Activated T-helper 1 cell treated with anti-CD3 and anti-CD28 coated beads, Interleukin-12 subunit alpha, Interleukin-12 subunit beta, Interleukin-2, Interleukin-4 antibody, amounts not matched to agents 30 ng/mL and 10 ng/mL and 1 ng/mL, durations not matched to agents 14 hours and 24 hours and 36 hours (primary cell): ENCODE results near the gene ERAS. TPM values are rescaled to one million over a fixed set of nuclear protein-coding genes. Genes with fewer than 3 reads are reported as not detected.

Experiments
- DNase-seq: peaks from one replicate; pipeline ENCODE4 v3.0.0; 2021; ENCODE audit warnings: low spot score
- H3K27ac Mint-ChIP-seq: one replicate; pipeline ENCODE4 v1.8.0; 2021; ENCODE audit warnings: mild to moderate bottlenecking, mixed read lengths
- H3K27me3 Mint-ChIP-seq: one replicate; pipeline ENCODE4 v1.8.0; 2022; ENCODE audit warnings: mild to moderate bottlenecking, moderate library complexity, mixed read lengths; ENCODE audit not compliant: insufficient read depth
- H3K36me3 Mint-ChIP-seq: one replicate; pipeline ENCODE4 v1.8.0; 2021; ENCODE audit warnings: low read depth, mixed read lengths
- H3K4me1 Mint-ChIP-seq: one replicate; pipeline ENCODE4 v1.8.0; 2021; ENCODE audit warnings: low read depth, mixed read lengths
- H3K4me3 Mint-ChIP-seq: one replicate; pipeline ENCODE4 v1.8.0; 2021; ENCODE audit warnings: mild to moderate bottlenecking, moderate library complexity, mixed read lengths
- H3K9me3 Mint-ChIP-seq: one replicate; pipeline ENCODE4 v1.8.0; 2021; ENCODE audit warnings: mixed read lengths
- intact Hi-C: fragments of 100-400 bp; cut with micrococcal nuclease; formaldehyde crosslinking; loops from one replicate; pipeline ENCODE4 v1.15.1; 2024
- total RNA-seq: library from RNA; stranded (reverse); gene quantifications from 2 replicates; pipeline ENCODE4 v1.2.3, GENCODE V29; 2022

Gene ERAS
- total RNA-seq, 1 donor from 2014 or later = not detected

- Mint-ChIP-seq H3K36me3 (no peaks in the 10 kb centered on the region), H3K27me3 (peaks cover 10% of the 10 kb centered on the region), H3K4me3 (no peak overlapping the region), H3K4me1 (no peaks in the 10 kb centered on the region), H3K9me3 (no peaks in the 10 kb centered on the region), H3K27ac (no peak overlapping the region)
- intact Hi-C loops = no loop called here
- no peak for DNase-seq
Measured at GRCh38 chrX:48789366-48790220, 36.7 kb upstream of the ERAS start.

GRCh38 chrX:48790477-48790876 lies 35.8 kb upstream of the ERAS start:
- Mint-ChIP-seq H3K4me1 (no peaks in the 10 kb centered on the region), H3K27me3 (peaks cover 10% of the 10 kb centered on the region), H3K4me3 (no peak overlapping the region), H3K27ac (no peak overlapping the region), H3K9me3 (no peaks in the 10 kb centered on the region), H3K36me3 (no peaks in the 10 kb centered on the region)
- intact Hi-C loops = no loop called here
- no peak for DNase-seq

GRCh38 chrX:48791063-48791820 lies 35.1 kb upstream of the ERAS start:
- Mint-ChIP-seq H3K27me3 (peaks cover 10% of the 10 kb centered on the region), H3K4me3 (no peak overlapping the region), H3K27ac (no peak overlapping the region), H3K9me3 (no peaks in the 10 kb centered on the region), H3K36me3 (no peaks in the 10 kb centered on the region), H3K4me1 (no peaks in the 10 kb centered on the region)
- DNase-seq = no peak
- intact Hi-C loops = no loop called here

GRCh38 chrX:48792219-48792618 lies 34.1 kb upstream of the ERAS start:
- intact Hi-C loops = no loop called here
- Mint-ChIP-seq H3K27ac (no peak overlapping the region), H3K4me1 (no peaks in the 10 kb centered on the region)

GRCh38 chrX:48793935-48794334 lies 32.4 kb upstream of the ERAS start:
- Mint-ChIP-seq H3K36me3 (no peaks in the 10 kb centered on the region), H3K27ac (no peak overlapping the region), H3K9me3 (no peaks in the 10 kb centered on the region), H3K27me3 (peaks cover 3% of the 10 kb centered on the region), H3K4me3 (no peak overlapping the region), H3K4me1 (no peaks in the 10 kb centered on the region)
- intact Hi-C loops = no loop called here
- no peak for DNase-seq

More at GRCh38 chrX:48792219-48792618, 34.1 kb upstream of the ERAS start:
- H3K9me3 Mint-ChIP-seq = no peaks in the 10 kb centered on the region
- H3K4me3 Mint-ChIP-seq = no peak overlapping the region
- no peak for DNase-seq
- no peaks in the 10 kb centered on the region for H3K36me3 Mint-ChIP-seq
- H3K27me3 Mint-ChIP-seq = peaks cover 5% of the 10 kb centered on the region

- Mint-ChIP-seq H3K27me3 (peaks cover 3% of the 10 kb centered on the region), H3K27ac (no peak overlapping the region), H3K36me3 (no peaks in the 10 kb centered on the region), H3K9me3 (no peaks in the 10 kb centered on the region), H3K4me3 (no peak overlapping the region), H3K4me1 (no peaks in the 10 kb centered on the region)
- intact Hi-C loops = no loop called here
- DNase-seq = no peak
Measured at GRCh38 chrX:48794340-48794910, 31.9 kb upstream of the ERAS start.

GRCh38 chrX:48794911-48795515 lies 31.3 kb upstream of the ERAS start:
- Mint-ChIP-seq H3K27me3 (peaks cover 3% of the 10 kb centered on the region), H3K9me3 (no peaks in the 10 kb centered on the region)

GRCh38 chrX:48798318-48798717 lies 28.0 kb upstream of the ERAS start:
- DNase-seq = no peak
- Mint-ChIP-seq H3K4me3 (no peak overlapping the region), H3K36me3 (peaks cover 4% of the 10 kb centered on the region), H3K9me3 (no peaks in the 10 kb centered on the region), H3K27me3 (no peaks in the 10 kb centered on the region), H3K27ac (no peak overlapping the region), H3K4me1 (peaks cover 13% of the 10 kb centered on the region)
- intact Hi-C loops = no loop called here

More at GRCh38 chrX:48794911-48795515, 31.3 kb upstream of the ERAS start:
- no peak for DNase-seq
- intact Hi-C loops = no loop called here
- Mint-ChIP-seq H3K36me3 (no peaks in the 10 kb centered on the region), H3K4me1 (peaks cover 1% of the 10 kb centered on the region), H3K4me3 (no peak overlapping the region), H3K27ac (no peak overlapping the region)

- no peak for DNase-seq
- H3K27me3 Mint-ChIP-seq = no peaks in the 10 kb centered on the region
- peaks cover 13% of the 10 kb centered on the region for H3K4me1 Mint-ChIP-seq
- H3K27ac Mint-ChIP-seq = peak overlapping the region; percentile 98
- no peaks in the 10 kb centered on the region for H3K9me3 Mint-ChIP-seq
- intact Hi-C loops = loop anchor here (1.0 to 10.0 kb wide), 9 partner anchors 137 to 1146 kb away; partner anchors contain the start of genes ELK1, MAGIX, TBC1D25 and TFE3
- peak overlapping the region; percentile 91 for H3K4me3 Mint-ChIP-seq
- H3K36me3 Mint-ChIP-seq = peaks cover 12% of the 10 kb centered on the region
Measured at GRCh38 chrX:48800574-48801279, 25.6 kb upstream of the ERAS start.

- intact Hi-C loops = loop anchor here (1.0 to 10.0 kb wide), 18 partner anchors 64 to 1147 kb away; partner anchors contain the start of genes EBP, ELK1, GPKOW and GRIPAP1
- Mint-ChIP-seq H3K9me3 (no peaks in the 10 kb centered on the region), H3K27me3 (no peaks in the 10 kb centered on the region), H3K4me1 (peaks cover 13% of the 10 kb centered on the region), H3K36me3 (peaks cover 12% of the 10 kb centered on the region), H3K27ac (peak within 1 kb of the TSS; percentile 98), H3K4me3 (peak within 1 kb of the TSS; percentile 91)
- DNase-seq = peak; percentile 94
Measured at GRCh38 chrX:48801280-48802088, 24.8 kb upstream of the ERAS start, which contains the start of gene HDAC6. Gene HDAC6 (plus strand): TSS chrX:48802067. CDS start chrX:48802693, 626 bp downstream.

- H3K27ac Mint-ChIP-seq = peak overlapping the region; percentile 98
Measured at GRCh38 chrX:48802089-48802904, 24.0 kb upstream of the ERAS start.

More at GRCh38 chrX:48802089-48802904, 24.0 kb upstream of the ERAS start:
- Mint-ChIP-seq H3K4me1 (peaks cover 17% of the 10 kb centered on the region), H3K9me3 (no peaks in the 10 kb centered on the region), H3K36me3 (peaks cover 12% of the 10 kb centered on the region), H3K4me3 (peak overlapping the region; percentile 91), H3K27me3 (no peaks in the 10 kb centered on the region)
- peak; percentile 62 for DNase-seq
- intact Hi-C loops = loop anchor here (1.0 to 10.0 kb wide), 14 partner anchors 65 to 1147 kb away; partner anchors contain the start of genes EBP, ELK1, GPKOW and GRIPAP1
